Transverse colon (tissue), 4 donors: ENCODE measurements around the gene RCN1.

Experiments used
- CTCF ChIP-seq, 5 experiments: fragments of 200-600 bp in 3 of 5; fragments of 450-650 bp in 2 of 5; sonication (generic) in 3 of 5; IDR thresholded peaks; 1 replicate in 2 of 5; 2 replicates in 3 of 5; pipeline ENCODE4 v1.5.1; 2016 to 2017; ENCODE audit warnings: antibody characterized with exemption in 5 of 5, inconsistent platforms in 3 of 5, mild to moderate bottlenecking in 2 of 5, moderate library complexity in 1 of 5
- EP300 ChIP-seq: sonication (generic); formaldehyde crosslinking; IDR thresholded peaks from one replicate; pipeline ENCODE4 v1.6.1; 2017; ENCODE audit warnings: antibody characterized with exemption, low read depth
- POLR2A ChIP-seq: fragments of 450-650 bp; IDR thresholded peaks from one replicate; pipeline ENCODE4 v1.6.1; 2016; ENCODE audit warnings: antibody characterized with exemption, mild to moderate bottlenecking, moderate library complexity
- POLR2AphosphoS5 ChIP-seq, 3 donors: sonication (generic); formaldehyde crosslinking; IDR thresholded peaks; one replicate each; pipeline ENCODE4 v1.6.1; 2016; ENCODE audit warnings: antibody characterized with exemption in 3 of 3

GRCh38 chr11:32110795-32111194 lies 19.9 kb downstream of the RCN1 start:
- TF ChIP-seq CTCF (IDR thresholded peaks at IDR 0.05) (no peak), POLR2A (no peak), POLR2AphosphoS5 (IDR thresholded peaks at IDR 0.05) (no peak), EP300 (no peak)
